ENCODE data around the gene PPP1R27.

DNA sequence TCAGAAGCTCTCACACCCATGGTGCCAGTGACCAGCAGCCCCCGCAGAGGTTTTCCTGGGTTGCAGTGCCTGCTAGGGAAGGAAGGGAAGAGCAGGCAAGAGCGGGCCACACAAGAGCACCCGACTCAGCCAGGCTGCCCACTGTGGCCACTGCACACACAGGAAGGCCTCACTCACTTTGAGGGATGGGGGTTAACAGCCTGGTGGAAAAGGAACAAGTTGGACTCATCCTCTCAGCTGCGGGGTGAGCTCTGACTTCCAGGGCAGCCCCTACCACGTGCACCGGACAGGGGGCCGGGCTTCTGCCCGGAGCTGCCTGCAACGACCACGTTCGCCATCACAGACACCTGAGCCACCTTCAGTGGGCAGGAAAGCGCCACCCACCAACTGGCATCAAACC, 17.4 kb upstream of the PPP1R27 start:
- TF ChIP-seq, protein P1, sequence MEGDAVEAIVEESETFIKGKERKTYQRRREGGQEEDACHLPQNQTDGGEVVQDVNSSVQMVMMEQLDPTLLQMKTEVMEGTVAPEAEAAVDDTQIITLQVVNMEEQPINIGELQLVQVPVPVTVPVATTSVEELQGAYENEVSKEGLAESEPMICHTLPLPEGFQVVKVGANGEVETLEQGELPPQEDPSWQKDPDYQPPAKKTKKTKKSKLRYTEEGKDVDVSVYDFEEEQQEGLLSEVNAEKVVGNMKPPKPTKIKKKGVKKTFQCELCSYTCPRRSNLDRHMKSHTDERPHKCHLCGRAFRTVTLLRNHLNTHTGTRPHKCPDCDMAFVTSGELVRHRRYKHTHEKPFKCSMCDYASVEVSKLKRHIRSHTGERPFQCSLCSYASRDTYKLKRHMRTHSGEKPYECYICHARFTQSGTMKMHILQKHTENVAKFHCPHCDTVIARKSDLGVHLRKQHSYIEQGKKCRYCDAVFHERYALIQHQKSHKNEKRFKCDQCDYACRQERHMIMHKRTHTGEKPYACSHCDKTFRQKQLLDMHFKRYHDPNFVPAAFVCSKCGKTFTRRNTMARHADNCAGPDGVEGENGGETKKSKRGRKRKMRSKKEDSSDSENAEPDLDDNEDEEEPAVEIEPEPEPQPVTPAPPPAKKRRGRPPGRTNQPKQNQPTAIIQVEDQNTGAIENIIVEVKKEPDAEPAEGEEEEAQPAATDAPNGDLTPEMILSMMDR (IDR thresholded peaks at IDR 0.05; ENCODE audit: low read depth, low read length, missing input control) = no peak
- no peak for TF ChIP-seq TAF1 (conservative IDR thresholded peaks at IDR 0.05)
- TF ChIP-seq EGR1 (IDR thresholded peaks at IDR 0.05; ENCODE audit: low read depth in 2 of 2) = no peak
- TF ChIP-seq HNF4G (IDR thresholded peaks at IDR 0.05) = no peak

Data from liver (tissue), 3 donors.